RKO (cell line): Measurements from ENCODE around the gene COP1.
A peak's percentile ranks its signal among the peaks of the same experiment; 100 is the strongest.
"Not testable (repeated sequence)": the region's sequence is repeated elsewhere in the genome, so short reads cannot be mapped to it uniquely, and the experiment has no call there.

Source experiments
- DNase-seq: peaks from one replicate; pipeline ENCODE4 v3.0.0-alpha.2; 2016; ENCODE audit warnings: low spot score

The COP1 gene

GRCh38 chr1:176122282-176122681, 84.8 kb downstream of the COP1 start:
- DNase-seq: no peak

DNA sequence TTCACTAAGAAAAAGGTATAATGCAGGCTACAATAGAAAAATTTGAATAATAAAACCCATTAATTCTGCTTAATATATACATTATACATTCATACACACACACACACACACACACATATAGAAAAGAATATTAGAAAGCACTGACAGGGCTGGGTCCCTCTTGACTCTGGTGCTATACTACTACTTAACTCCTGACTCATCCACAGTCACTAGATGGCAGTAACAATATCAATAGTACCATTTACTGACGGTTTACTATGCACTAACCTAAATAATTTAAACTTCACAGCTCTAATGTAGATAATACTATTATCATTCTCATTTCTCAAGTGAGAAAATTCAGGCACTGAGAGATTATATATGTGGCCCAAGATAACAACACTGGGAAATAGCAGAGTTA, 87.5 kb downstream of the COP1 start:
- DNase-seq: peak; percentile 36

DNA sequence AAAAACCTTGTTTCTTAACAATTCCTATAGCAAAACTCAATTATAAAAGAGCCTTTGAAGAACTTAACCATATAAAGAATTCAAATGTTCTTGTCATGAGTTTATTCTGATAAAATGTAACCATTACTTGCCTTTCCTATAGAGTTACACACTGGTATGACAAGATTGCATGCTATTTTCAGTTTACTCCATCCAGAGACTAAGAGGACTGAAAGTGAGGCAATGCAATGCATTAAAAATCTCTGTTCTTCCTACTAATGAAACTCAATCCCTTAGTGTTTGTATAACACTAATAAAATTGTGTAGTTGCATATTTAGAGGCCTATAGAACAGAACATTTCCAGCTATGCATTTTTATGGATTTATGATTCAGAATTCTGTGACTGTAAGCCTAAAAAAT, 88.1 kb downstream of the COP1 start:
- no peak for DNase-seq

DNA sequence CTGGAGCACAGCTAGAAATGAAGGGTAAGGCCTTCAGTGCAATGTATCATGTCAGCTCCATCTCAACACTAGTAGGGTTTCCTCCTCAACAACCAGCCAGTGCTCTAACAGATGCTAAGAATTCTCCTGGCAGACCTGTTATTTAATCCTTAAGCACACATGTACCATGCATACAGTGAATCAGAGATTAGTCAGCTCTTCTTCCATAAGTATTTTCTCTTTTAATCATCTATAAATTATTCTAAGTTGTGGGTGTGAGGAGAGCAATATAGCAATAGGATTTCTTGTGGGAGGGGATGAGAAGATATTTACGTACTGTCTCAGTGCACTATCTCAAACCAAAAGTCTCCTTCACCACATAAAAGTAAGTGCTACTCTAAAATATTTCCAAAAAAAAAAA, 95.3 kb downstream of the COP1 start:
- DNase-seq: peak; percentile 25

- no peak for DNase-seq
Measured at GRCh38 chr1:176110203-176110602, 96.9 kb downstream of the COP1 start.

DNA sequence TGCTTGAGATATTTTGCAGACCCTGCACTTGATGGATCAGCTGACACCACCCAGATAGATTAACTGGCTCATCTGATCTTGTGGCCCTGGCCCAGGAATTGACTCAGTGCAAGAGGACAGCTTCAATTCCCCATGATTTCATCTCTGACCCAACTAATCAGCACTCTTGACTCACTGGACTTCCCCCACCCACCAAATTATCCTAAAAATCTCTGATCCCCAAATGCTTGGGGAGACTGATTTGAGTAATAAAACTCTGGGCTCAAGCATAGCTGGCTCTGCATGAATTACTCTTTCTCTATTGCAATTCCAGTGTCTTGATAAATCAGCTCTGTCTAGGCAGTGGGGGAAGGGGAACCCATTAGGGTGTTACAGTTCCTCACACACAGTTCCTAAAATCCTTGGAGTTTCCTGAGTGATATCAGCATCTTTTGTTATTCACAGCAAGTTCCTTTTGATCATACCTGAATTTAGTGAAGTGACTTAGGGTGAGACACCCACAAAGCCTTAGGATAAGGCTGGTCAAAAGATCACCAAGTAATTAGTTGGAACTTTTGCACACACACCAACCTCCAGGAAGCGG, 104.2 kb downstream of the COP1 start:
- peak; percentile 45 for DNase-seq

DNA sequence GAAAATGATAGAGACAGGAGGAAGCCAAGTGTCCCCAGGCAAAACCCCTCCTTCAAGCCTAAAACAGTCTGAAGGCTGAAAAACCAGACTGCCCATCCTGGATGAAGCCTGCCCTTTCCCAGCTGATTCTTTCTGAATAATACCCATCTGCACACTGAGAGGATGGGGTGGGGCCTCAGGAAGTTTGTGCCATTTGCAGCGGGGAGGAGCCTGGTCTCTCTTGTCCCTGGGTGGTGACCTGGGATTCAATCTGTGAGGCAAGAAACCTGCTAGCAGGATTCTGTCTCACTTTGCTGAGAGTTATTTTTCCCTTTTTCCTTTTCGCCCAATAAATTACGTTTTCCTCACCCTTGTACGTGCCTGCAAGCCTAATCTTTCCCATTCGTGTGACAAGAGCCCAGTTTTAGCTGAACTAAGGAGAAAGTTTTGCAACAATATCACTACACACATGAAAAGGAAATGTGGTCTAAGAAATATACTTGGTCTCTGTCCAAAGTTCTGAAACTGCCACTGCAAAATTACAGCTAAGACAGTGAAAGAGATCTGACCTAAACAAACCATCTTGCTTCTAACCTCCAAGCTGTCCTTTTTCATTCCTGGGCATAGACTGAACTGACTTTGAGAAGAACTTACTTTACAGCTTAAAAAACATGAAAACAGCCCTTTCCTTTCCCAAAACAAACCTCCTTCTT, 105.0 kb downstream of the COP1 start:
- DNase-seq: peak; percentile 16

GRCh38 chr1:176098560-176098959, 108.5 kb downstream of the COP1 start:
- DNase-seq: no peak

- no peak for DNase-seq
Measured at GRCh38 chr1:176096015-176096414, 111.1 kb downstream of the COP1 start.

DNA sequence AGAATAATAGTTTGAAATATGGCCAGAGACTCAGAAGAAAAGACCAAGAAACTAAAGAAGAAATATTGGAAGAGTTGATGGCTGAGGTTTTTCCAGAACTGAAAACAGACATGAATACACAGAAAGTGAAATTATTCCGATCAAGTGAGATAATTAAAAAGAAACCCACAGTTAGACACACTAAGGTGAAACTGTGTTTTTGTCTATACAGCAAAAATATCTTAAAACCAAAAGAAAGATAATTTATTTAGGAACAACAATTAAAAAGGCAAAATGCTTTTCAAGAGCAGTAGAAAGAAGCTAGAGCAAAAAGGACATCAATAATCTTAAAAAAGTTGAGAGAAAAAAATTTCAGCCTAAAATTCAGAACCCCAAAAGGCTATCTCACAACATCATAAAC, 116.3 kb downstream of the COP1 start:
- DNase-seq: no peak

DNA sequence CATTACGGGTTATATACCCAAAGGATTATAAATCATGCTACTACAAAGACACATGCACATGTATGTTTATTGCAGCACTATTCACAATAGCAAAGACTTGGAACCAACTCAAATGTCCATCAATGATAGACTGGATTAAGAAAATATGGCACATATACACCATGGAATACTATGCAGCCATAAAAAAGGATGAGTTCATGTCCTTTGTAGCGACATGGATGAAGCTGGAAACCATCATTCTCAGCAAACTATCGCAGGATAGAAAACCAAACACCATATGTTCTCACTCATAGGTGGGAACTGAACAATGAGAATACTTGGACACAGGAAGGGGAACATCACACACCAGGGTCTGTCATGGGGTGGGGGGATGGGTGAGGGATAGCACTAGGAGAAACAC, 119.3 kb downstream of the COP1 start:
- DNase-seq: not testable (repeated sequence)

DNA sequence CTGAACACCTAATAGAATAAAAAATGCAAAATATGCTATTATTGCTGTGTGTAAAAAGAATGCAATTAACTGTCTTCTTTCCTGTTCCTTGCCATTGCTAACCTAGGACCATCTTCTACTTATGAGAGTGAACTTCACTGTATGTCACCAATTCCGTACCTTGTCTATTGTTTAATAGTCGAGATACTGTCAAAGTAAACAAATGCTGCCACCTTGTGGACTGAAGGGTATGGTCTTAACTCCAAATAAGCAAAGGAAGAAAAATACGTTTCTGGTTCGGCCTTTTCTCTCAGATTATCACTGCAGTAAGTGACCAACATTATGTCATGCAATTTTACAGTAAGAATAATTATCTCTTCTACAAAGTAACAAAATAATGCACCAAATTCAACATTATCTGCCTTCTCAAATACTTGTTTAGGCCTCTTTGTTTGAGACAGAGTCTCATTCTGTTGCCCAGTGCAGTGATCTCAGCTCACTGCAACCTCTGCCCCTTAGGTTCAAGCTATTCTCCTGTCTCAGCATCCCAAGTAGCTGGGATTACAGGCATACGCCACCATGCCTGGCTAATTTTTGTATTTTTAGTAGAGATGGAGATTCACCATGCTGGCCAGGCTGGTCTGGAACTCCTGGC, 133.4 kb downstream of the COP1 start:
- peak; percentile 76 for DNase-seq

- no peak for DNase-seq
Measured at GRCh38 chr1:176068901-176069300, 138.2 kb downstream of the COP1 start.

DNA sequence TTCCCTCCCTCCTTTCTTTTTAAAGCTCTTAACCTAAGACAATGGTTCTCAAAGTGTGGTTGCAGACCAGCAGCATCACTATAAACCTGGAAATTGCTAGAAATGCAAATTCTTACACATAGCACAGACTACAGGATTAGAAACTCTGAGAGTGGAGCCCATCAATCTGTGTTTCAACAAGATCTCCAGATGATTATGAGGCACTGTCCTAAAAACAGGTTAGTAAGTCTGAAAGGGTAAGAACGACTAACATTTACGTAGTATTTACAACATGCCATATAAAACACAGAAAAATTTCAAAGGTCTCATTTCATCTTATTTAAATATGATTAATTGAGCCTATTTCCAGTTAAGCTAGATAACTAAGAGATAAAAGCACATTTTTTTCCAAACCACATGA, 138.8 kb downstream of the COP1 start:
- DNase-seq: no peak

DNA sequence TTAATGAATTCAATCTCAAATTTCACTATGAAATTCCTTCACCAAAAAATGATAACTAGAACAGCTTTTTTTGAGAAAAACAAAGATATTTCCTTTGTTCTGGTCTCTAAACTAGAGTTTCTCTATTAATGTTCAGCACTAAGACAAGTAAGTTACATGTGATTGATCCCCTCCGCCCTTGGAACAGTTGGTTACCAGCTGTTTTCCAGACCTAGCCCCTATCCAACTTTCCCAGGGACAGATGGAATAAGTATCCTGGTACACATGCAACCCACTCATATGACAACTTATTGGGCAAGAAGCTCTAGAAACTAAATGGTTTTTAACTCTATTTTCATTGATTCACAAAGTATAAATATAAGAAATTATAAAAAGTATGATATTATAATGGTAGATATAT, 140.4 kb downstream of the COP1 start:
- no peak for DNase-seq

- DNase-seq: no peak
Measured at GRCh38 chr1:176058686-176059085, 148.4 kb downstream of the COP1 start.

DNA sequence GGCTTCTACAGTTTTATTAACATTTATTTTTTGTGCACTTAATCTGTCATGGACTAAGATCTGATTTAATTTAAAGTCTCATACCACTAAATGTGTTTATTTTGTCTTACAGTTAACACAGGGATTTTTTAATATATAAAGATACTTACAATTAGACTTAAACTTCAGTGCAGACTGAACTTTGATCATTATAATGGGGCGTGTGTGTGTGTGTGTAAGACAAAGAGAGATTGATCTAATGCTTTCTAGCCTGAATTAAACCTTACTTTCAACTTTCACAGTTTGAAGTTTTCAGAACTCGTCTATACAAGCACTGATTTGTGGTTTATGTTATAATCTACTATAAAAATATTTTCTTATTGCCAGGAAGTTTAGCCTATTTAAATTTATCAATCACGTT, 150.8 kb downstream of the COP1 start:
- no peak for DNase-seq

GRCh38 chr1:176055398-176055797, 151.7 kb downstream of the COP1 start:
- DNase-seq: no peak

DNA sequence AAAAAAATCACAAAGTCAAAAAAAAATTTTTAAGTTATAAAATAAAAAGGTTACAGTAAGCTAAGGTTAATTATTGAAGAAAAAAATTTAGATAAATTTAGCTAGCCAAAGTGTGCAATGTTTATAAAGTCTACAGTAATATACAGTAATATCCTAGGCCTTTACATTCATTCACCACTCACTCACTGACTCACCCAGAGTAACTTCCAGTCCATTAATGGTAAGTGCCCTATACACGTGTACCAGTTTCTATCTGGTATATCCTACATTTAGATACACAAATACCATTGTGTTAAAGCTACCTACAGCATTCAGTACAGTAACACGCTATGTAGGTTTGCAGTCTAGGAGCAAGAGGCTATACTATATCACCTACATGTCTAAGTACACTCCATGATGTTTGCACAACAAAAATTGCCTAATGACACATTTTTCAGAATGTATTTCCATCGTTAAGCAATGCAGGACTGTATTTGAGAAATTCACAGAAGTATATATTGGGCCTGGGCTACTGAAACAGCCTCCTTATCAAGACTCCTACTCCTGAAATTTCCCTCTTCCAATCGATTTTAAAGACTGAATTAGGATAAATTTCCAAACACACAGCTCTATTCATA, 155.1 kb downstream of the COP1 start:
- peak; percentile 43 for DNase-seq

DNA sequence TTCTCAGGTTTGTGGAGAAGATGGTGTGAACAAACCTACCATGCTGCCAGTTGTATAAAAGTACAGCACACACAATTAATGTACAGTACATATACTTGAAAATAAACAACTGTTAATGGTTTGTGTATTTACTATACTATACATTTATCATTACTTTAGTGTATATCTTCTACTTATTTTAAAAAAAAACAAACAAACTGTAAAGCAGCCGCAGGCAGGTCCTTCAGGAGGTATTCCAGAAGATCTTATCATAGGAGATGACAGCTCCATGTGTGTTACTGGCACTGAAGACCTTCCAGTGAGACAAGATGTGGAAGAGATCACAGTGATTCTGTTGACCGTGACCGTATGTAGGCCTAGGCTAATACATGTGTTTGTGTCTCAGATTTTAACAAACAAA, 155.7 kb downstream of the COP1 start:
- DNase-seq: no peak

GRCh38 chr1:176049582-176049981, 157.5 kb downstream of the COP1 start:
- DNase-seq: no peak

- DNase-seq: no peak
Measured at GRCh38 chr1:176046926-176047325, 160.2 kb downstream of the COP1 start.

DNA sequence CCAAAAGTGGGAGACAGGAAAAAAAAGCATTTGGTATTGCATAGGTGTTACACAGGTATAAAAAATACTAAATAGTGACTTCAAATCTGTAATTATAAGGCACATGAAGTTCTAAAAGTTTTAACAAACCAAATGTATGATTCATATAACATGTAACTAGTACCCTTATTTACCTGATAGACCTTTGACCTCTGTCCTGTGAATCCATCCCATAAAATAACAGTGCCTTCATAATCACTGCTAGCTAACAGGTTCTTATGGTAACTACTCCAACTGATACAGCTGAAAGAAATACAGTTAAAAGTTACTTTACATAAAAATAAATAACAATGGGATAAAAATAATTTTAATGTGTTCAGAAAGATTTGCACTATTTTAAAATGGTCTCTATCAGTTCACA, 163.5 kb downstream of the COP1 start:
- DNase-seq: no peak
